Measurements from ENCODE around the gene DPP3.

- no peak for TF ChIP-seq ELF4 (CRISPR knock-in tag; IDR thresholded peaks at IDR 0.05; ENCODE audit: low read depth)
- TF ChIP-seq PRDM15 (CRISPR knock-in tag; IDR thresholded peaks at IDR 0.05), result no peak
- TF ChIP-seq, protein P1, sequence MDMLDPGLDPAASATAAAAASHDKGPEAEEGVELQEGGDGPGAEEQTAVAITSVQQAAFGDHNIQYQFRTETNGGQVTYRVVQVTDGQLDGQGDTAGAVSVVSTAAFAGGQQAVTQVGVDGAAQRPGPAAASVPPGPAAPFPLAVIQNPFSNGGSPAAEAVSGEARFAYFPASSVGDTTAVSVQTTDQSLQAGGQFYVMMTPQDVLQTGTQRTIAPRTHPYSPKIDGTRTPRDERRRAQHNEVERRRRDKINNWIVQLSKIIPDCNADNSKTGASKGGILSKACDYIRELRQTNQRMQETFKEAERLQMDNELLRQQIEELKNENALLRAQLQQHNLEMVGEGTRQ (CRISPR knock-in tag; IDR thresholded peaks at IDR 0.05), result no peak
- TF ChIP-seq E2F1 (CRISPR knock-in tag; IDR thresholded peaks at IDR 0.05), result no peak
- no peak for TF ChIP-seq CTCF (IDR thresholded peaks at IDR 0.05)
- no peak for TF ChIP-seq NR2C2 (CRISPR knock-in tag; IDR thresholded peaks at IDR 0.05)
- TF ChIP-seq TEAD4 (CRISPR knock-in tag; IDR thresholded peaks at IDR 0.05), result no peak
- no peak for TF ChIP-seq RELA (CRISPR knock-in tag; IDR thresholded peaks at IDR 0.05; ENCODE audit: borderline replicate concordance)
- TF ChIP-seq, protein P2, sequence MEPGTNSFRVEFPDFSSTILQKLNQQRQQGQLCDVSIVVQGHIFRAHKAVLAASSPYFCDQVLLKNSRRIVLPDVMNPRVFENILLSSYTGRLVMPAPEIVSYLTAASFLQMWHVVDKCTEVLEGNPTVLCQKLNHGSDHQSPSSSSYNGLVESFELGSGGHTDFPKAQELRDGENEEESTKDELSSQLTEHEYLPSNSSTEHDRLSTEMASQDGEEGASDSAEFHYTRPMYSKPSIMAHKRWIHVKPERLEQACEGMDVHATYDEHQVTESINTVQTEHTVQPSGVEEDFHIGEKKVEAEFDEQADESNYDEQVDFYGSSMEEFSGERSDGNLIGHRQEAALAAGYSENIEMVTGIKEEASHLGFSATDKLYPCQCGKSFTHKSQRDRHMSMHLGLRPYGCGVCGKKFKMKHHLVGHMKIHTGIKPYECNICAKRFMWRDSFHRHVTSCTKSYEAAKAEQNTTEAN (CRISPR knock-in tag; IDR thresholded peaks at IDR 0.05), result no peak
- no peak for TF ChIP-seq ZNF317 (CRISPR knock-in tag; IDR thresholded peaks at IDR 0.05; ENCODE audit: borderline replicate concordance, low read depth)
- no peak for TF ChIP-seq MLX (CRISPR knock-in tag; IDR thresholded peaks at IDR 0.05)
- TF ChIP-seq NFYB (CRISPR knock-in tag; conservative IDR thresholded peaks at IDR 0.05; ENCODE audit: low read depth), result no peak
- TF ChIP-seq KAT7 (CRISPR knock-in tag; IDR thresholded peaks at IDR 0.05; ENCODE audit: borderline replicate concordance), result no peak
- TF ChIP-seq IRF1 (CRISPR knock-in tag; IDR thresholded peaks at IDR 0.05), result no peak
Observed at GRCh38 chr11:66473608-66474515, 6.4 kb upstream of the DPP3 start.

Measured in WTC11 (cell line).